ENCODE data around the gene ZMAT5. TPM values are rescaled to one million over a fixed set of nuclear protein-coding genes. Genes with fewer than 3 reads are reported as not detected.

The ZMAT5 gene
- total and polyA plus RNA-seq, 12 donors = 15.1 to 46.7 (median 21.0) TPM

DNA sequence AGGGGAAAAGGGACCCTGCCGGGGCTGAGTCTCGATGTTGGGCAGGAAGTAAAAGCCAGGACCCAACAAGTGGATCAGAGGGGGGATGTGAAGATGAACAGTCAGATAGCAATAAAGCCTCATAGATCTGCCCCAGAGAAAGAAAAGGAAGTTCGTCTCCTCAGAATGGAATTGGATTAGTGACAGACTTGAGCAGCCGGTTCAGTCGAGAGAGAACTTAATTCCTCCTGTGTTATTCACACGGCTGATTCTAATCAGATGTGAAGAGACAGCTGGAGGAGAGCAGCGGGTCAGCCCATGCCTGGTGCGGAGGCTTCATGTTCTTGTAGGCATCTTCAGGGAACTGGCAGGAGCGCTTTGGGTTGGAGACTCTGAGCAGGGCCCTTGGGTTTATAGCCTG lies 76.3 kb downstream of the ZMAT5 start:
- Histone ChIP-seq H3K27ac (no peak overlapping the region), H3K4me1 (no peaks in the 10 kb centered on the region), H3K4me3 (no peak overlapping the region), H3K27me3 (no peaks in the 10 kb centered on the region), H3K9me3 (no peaks in the 10 kb centered on the region), H3K36me3 (peaks cover 0 to 79% (median 17%) of the 10 kb centered on the region in 9 donors)
- ATAC-seq (no peak), DNase-seq (no peak)
- WGBS, 2 donors = 80 to 82% methylated on average over 9 of the region's 9 CpGs
- intact Hi-C loops (cut with DNase I) = loop anchor here in 6 of 10 donors (2.0 to 10.0 kb wide), 6 partner anchors 314 to 398 kb away; partner anchors contain the start of gene HORMAD2 (in 1 of the 6)
- TF ChIP-seq, protein P1, sequence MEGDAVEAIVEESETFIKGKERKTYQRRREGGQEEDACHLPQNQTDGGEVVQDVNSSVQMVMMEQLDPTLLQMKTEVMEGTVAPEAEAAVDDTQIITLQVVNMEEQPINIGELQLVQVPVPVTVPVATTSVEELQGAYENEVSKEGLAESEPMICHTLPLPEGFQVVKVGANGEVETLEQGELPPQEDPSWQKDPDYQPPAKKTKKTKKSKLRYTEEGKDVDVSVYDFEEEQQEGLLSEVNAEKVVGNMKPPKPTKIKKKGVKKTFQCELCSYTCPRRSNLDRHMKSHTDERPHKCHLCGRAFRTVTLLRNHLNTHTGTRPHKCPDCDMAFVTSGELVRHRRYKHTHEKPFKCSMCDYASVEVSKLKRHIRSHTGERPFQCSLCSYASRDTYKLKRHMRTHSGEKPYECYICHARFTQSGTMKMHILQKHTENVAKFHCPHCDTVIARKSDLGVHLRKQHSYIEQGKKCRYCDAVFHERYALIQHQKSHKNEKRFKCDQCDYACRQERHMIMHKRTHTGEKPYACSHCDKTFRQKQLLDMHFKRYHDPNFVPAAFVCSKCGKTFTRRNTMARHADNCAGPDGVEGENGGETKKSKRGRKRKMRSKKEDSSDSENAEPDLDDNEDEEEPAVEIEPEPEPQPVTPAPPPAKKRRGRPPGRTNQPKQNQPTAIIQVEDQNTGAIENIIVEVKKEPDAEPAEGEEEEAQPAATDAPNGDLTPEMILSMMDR (IDR thresholded peaks at IDR 0.05) = no peak

DNA sequence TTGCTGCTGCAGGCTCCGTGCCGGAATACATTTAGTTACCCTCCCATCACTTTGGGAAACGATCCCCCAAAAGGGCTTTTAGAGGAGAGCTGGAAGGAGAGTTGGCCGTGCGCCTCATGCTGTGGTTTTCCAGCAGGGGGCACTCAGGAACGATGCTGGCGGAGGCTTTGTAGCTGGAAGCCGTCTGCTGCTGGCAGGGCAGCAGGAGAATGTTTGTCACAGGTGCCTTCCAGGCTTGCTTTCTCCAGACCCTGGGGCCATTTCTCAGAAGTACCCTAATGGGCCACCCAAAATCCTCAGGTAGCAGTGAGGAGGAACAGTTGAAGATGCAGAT lies 77.0 kb downstream of the ZMAT5 start:
- 31 to 36% methylated on average over 8 of the region's 8 CpGs for WGBS, 2 donors
- Histone ChIP-seq H3K27ac (no peak overlapping the region), H3K36me3 (peaks cover 0 to 79% (median 11%) of the 10 kb centered on the region in 9 donors), H3K27me3 (no peaks in the 10 kb centered on the region), H3K9me3 (no peaks in the 10 kb centered on the region), H3K4me3 (no peak overlapping the region), H3K4me1 (no peaks in the 10 kb centered on the region)
- peak in 6 of 8 donors; percentile 65 to 79 (median 73) for ATAC-seq
- TF ChIP-seq, protein P1 (IDR thresholded peaks at IDR 0.05) = peak; percentile 34 to 77 (median 72)
- peak; percentile 43 to 51 for DNase-seq
- intact Hi-C loops (cut with DNase I) = loop anchor here in 8 of 10 donors (1.0 to 10.0 kb wide), 8 partner anchors 65 to 399 kb away; partner anchors contain the start of gene HORMAD2 (in 1 of the 8)

DNA sequence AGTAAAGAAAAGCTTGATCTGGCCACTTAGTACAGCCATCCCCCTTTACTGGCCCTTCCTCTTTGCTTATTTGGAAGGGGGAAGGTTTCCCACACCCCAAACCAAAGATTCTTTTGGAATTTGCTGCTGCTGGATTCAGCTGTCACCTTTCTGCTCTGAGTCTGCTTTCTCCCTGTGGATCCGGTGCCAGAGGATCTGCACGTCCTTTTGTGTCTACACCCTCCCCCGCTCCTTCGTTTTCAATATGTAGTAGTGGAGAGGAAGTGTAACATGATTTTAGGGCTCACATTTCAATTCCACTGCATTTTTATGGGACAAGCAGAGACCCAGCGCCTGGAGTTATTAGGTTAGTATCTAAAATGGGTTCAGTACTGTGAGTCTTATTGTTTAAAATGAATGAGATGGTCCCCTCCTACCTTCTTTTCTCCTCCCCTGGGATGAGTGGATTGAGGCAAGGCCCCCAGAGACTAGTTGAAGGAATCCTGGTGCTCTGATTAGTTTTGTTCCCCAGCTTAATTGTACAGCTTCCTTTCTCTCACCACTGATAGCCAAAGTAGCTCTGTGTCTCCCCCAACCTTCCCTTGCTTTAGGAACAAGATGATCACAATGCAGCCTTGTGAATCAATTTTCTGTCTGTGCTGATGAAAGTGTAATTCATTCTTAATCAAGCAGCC lies 77.5 kb downstream of the ZMAT5 start:
- WGBS, 2 donors = 76 to 90% methylated on average over 5 of the region's 5 CpGs
- Histone ChIP-seq H3K4me3 (no peak overlapping the region), H3K4me1 (no peaks in the 10 kb centered on the region), H3K36me3 (peaks cover 0 to 79% (median 7%) of the 10 kb centered on the region in 9 donors), H3K27ac (no peak overlapping the region), H3K9me3 (no peaks in the 10 kb centered on the region), H3K27me3 (no peaks in the 10 kb centered on the region)
- DNase-seq (no peak), ATAC-seq (no peak)
- intact Hi-C loops (cut with DNase I) = loop anchor here in 5 of 10 donors (1.0 to 10.0 kb wide), 4 partner anchors 65 to 400 kb away; no protein-coding TSS in a partner anchor
- TF ChIP-seq, protein P1 (IDR thresholded peaks at IDR 0.05) = no peak

DNA sequence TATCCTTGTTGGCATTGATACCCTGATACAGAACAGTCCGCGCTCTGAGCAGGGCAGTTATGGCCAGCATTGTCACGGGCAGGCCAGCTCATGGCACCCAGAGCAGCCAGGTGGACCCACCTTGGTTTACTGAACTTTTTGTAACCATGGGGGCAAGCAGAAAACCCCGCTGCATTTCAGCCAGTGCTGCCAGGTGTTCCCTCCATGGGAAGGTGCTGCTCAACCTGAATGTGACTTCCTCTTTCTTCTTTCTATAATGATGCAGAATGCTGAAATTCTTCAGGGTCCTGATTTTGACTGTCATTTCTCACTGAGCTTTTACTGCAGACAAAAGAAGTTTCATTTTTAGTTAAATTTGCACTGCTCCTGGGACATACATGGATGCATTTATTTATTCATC lies 82.6 kb downstream of the ZMAT5 start:
- DNase-seq (no peak), ATAC-seq (no peak)
- WGBS, 2 donors = 92 to 98% methylated on average over 4 of the region's 4 CpGs
- Histone ChIP-seq H3K27me3 (no peaks in the 10 kb centered on the region), H3K4me1 (peaks cover 0 to 7% (median 0%) of the 10 kb centered on the region in 9 donors), H3K36me3 (peaks cover 0 to 94% (median 15%) of the 10 kb centered on the region in 9 donors), H3K9me3 (no peaks in the 10 kb centered on the region), H3K4me3 (no peak overlapping the region), H3K27ac (no peak overlapping the region)
- TF ChIP-seq, protein P1 (IDR thresholded peaks at IDR 0.05) = no peak
- intact Hi-C loops (cut with DNase I) = loop anchor here in 2 of 10 donors (5.0 to 10.0 kb wide), 2 partner anchors 321 to 328 kb away; no protein-coding TSS in a partner anchor
